NCI-H2107 treated with DMSO at 0.1 percent for 48 hours (cell line): ENCODE data around the gene ADNP.

Experiments used
- DNase-seq: peaks from one replicate; lab custom pipeline; 2025; ENCODE audit not compliant: unreplicated experiment; lab: John Stamatoyannopoulos, UW

The ADNP gene

DNA sequence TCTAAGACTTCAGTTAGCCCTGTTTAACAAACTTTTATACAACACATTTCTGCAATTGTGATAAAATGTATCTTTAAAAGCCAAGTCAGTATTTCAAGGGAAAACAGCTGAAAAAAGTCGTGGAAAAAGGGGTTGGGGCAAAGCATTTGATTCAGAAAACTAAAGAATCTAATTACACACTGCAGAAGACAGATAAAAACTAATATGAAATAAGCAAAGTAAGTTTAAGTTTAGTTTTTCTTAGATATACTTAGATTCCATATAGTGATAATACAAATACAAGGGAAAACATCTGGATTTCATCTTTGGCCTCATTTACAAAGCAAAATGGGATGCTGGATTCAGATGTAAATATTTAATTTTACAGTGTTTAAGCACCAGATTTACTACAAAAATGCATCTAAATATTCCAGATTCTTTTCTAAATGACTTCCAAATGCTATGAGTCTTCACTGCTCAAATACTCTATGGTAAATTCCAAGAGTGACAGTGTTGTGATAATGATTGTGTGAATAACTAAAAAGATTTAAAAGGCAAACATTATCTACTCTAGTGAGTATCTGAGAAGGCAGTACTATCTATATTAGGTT lies 1.5 kb upstream of the ADNP start:
- DNase-seq = no peak

DNA sequence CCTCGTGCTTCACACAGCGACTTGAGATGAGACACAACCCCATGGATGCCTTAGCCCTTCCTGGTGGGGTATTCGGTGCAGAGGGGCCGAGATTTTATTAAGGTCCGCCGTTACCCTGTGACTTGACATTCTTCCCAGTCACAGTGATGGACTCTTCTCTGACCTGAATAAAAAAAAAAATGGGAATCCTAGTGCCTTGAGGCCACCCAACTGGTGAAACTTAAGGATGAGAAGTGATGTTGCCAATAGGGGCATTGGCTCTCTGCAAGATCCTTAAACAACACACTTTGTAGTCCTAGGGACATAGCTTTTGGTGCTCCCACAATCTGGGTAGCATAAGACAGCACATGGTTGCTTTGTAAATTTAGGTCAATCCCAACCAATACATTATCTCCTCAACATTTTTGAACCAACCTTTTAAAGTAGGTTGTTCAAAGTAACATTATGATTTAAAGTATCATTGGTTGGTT lies 814 bp upstream of the ADNP start:
- DNase-seq = no peak

DNA sequence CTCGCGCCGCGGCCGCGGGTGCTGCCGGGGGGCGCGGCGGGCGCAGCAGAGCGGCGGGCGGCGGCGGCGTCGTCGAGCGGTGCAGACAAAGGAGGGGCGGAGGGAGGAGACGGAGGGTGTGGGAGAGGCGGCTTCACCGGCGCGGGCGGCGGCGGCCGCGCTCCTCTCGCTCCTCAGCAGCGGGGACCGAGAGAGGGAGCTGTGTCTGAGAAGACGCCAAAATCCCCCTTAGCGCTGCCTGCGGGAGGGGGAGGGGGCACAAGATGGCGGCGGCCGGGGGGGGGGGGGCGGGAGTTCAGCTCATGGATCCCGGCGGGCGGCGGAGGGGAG lies 296 bp downstream of the ADNP start:
- no peak for DNase-seq

DNA sequence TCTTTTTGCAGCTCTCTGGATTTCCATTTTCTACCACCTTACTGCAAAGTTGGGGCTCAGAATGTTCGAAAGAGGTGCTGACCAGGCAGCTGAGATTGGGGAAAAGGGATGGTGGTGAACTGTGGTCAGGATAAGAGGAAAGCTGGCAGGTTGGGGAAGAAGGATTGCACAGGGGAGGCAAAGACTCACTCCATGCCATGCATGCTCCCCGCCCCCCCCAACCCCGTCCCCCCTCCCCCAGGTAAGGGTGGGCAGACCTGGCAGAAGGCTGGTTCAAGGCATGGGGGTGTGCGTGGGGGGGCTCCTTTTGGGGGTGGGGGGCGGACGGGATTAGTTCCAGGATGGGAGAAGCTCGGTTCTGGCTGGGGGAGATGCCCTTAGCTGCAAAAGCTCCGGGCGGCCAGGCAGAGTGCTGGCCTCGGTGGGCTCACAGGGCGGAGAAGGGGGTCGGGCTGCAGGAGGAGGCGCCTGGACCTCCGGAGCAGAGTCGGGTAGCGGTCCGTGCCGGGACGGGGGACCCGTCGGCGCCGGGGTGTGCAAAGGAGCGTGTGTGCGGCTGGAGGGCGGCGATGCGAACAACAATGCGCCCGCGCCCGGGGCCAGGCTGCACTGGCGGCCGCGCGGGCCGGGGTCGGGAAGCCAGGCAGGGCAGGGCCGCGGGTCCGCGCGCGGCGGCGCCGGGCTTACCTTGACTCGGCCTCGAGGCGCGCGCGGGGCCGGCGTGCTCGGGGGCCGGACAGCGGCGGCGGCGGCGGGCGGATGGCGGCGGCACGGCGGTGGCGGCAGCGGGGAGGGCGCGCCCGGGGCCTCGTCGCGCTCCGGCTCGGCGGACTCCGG lies 880 bp downstream of the ADNP start:
- DNase-seq = no peak

DNA sequence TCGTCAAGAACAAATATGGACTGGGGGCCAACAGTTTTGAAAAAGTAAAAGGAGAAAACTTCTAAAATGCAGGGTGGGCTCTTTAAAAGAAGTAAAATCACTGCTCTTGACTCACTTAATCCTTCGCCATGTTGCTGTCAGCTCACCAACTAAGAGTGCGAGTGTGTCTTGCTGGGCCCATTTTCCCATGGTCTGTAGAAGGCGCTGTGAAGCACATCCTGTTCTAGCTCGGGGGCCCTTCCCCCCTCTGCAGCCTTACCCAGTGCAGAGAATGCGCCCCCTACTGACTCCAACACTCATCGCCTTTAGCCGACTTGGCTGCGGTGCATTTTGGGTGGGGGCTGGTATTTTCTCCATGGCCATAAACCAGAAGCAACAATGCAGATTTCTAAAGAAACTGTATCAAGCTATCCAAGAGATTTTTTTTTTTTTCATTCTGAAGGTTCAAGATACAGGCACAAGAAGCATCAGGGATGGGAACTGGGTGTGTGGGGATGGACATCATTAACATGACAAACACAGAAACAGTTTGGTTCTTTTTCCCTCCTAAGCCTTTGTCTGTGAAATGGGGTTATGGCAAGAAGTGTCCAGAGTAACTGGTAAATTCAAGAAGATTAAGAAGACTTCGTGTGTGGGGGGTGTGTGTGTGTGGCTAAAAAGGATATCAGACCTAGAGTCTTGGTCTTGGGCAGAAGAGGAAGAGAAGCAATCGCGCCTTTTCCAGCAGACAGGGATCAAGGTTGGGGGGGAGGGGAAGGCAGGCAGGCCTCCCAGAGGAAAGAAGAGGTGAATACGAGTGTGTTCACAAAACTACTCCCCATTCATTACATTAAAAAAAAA lies 1.7 kb downstream of the ADNP start:
- peak; percentile 85 for DNase-seq

DNA sequence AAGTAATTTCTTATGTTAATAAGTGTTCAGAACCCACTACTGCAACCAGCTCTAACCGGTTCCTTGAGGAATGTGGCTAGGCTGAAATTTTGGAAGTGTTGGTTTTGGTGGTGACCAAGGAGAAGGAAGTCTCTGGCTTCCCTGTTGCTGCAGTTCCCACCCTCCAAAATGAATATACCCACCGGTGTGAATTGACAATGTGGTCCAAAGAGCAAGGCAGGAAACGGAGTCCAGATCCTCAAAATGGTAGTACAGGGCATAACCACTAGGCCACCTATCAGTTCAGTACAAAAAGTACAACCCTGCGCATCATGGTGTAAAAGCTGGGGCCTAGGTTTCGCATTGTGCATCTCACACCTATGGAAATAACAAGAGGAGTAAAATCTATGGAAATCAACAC lies 2.8 kb downstream of the ADNP start:
- no peak for DNase-seq

DNA sequence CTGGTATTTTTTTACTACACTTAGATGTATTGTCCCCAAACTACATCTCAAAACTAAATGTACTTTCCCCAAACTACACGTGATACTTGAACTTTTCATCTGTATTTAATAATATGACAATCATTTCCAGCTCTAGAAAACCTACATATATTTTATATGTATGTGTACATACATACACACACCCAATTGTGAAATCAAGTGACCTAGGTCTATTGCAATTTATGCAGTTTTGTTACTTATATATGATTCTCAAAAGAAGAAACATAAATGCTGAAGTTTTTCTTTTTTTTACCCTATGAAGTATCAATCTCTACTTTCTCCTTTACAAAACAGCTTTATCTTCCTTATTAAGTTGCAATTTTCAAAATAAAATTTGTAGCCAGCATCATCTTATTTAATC lies 4.7 kb downstream of the ADNP start:
- no peak for DNase-seq

DNA sequence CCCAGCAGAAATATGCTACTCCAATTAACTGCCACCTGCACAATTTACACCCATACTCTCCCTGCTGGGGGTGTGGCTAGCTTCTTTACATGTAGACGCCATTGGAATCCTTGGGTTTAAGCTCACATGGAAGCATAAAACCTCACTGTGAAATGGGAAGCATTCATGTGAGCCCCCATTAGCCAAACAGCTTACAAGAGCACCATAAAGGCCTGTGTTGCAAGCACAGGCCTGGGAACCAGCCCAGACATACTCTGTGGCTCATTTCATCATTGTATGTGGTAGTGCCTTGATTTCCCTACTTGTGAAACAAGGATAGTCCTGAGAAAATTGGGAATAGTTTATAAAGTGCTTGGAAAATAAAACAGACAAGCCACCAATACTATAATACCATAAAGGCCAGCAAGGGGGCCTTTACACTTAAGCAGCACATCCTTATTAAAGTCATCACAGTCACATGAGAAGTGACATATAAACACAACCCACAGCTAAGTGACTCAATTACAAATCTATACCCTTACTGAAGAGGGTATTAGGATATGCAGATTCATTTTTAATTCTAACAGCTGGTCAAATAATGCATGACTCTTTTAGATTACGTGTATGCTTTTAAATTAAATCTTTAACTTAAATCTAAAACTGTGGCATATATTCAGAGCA lies 6.8 kb downstream of the ADNP start:
- DNase-seq = no peak

DNA sequence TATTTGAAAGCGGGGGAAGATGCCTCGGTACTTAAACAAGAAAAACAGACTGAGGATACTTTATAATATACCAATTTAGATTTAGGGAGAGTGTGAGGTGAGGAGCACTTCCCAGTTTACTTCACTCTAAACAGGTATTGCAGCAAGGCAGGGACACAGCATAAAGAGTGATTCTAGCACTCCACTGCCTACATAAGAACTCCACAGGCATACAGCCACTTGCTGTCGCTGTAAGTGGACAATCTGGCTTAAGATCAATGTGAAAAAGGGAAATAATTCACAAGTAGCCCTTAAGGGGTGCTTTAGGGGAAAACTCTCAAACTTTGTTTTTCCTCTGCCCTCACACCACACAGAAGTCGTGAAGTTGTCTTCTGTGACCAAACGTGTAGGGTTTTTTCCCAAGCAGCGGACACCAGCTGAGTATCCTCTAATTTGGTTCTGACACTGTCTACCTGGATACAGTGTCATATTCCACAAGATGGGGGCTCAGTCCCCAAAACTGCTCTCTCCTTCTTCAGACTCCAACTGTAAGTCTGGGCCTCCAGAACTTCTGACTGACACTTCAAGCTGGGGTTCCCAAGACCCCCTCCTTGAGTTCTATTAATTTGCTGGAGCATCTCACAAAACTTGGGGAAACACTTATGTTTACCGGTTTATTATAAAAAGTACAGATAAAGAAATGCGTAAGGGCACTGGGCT lies 9.3 kb downstream of the ADNP start:
- no peak for DNase-seq

DNA sequence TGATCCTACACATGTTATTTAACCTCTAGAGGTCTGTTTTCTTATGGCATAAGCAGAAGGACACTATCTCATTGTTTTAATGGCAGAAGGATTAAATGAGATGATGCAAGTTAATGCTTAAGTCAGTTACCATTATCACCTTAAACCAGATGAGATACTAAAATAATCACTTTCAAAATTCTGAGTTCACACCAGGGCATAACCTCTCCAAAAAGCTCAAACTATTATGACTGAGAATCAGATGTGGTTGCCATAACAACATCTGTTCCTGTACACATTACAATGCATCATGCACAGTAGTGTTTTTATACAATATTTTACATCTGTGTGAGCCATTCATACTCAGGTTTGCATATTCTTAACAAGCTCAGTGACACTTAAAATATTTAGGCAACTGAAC lies 10.2 kb downstream of the ADNP start:
- no peak for DNase-seq

DNA sequence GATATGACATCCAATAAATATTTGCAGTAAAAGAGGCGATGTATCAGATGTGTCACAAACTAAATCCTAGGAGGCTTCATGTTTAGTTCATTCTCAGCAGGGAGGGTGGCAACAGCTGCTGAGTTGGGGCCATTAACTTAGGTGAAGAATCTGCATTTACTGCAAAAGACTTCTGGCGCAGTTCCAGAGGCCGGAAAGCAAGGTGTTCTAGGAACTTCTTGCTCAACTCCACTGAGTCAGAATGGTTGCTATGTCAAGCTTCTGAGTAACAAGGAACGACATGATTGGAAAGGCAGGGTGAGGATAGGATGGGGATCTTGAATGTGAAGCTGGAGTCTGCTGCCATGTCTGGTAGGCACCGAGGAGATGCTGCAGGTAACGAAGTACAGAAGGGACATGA lies 11.7 kb downstream of the ADNP start:
- no peak for DNase-seq

DNA sequence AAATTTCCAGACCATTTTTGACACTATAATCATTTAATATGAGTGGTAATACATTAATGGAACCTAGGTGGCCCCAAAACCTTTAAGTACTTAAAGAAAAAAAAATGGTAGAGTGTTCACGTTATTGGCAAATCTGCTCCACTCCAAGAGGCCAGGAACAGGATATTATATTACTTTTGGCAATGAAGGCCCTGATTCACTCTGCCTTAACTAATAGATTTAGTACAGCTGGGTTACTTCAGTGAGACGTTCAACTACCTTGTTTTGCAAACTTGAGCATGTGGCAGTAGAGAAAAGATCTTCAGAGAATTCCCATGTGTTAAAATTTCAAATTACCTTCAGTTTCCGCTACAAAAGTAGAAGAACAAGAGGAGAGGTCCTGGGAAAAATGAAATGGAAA lies 12.8 kb downstream of the ADNP start:
- DNase-seq = no peak

DNA sequence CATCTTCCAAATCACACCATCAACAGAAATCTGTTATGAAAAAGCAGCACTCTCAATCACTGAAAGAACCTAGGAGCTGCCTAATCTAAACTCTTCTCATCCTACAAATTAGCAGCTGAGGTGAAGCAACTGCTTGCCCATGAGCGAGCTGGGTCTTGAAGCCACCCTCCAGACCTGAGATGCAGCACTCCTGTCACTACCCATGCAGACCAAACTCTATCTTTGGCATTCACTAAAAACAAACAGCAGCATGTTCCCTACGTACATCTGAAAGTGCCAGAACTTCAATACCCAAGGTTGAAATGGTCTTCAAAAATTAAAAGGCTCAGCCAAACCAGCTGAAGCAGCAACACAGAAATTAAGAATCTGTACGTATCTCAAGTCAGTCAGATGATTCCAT lies 14.3 kb downstream of the ADNP start:
- DNase-seq = no peak

DNA sequence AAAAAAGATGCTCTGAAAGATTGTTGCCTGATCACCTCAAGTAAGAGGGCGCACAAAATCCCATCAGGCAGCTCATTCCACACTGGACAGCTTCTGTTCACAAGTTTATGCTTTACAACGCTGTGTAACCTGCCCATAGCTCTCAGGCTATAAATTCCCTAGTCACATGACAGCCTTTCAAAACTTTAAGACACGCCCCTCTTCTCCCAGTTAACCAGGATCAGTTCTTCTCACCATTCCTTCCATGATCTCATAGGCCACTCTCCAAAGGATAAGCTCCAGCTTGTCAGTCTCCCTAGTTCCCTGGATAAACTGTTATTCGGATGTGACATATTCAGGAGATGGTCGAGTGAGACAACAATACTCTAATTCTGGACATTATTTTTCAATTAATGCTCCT lies 15.0 kb downstream of the ADNP start:
- no peak for DNase-seq

DNA sequence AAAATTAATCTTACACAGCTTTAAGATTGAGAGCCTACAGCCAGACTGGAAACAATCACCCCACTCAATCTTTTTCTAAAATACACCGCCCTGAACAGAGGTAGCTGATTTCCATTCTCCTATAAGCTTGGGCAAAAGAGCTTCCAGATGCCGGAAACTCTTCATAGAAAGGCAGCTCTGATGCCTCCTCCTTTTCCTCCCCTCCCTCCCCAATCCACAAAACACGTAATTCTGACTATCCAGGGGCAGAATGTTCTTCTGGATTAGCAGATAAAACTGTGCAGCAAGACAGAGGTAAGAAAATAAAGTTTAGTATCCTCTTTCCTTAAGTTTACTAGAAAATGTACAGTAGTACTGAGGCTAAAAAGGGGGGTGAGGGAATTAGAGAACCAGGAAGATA lies 15.8 kb downstream of the ADNP start:
- no peak for DNase-seq

DNA sequence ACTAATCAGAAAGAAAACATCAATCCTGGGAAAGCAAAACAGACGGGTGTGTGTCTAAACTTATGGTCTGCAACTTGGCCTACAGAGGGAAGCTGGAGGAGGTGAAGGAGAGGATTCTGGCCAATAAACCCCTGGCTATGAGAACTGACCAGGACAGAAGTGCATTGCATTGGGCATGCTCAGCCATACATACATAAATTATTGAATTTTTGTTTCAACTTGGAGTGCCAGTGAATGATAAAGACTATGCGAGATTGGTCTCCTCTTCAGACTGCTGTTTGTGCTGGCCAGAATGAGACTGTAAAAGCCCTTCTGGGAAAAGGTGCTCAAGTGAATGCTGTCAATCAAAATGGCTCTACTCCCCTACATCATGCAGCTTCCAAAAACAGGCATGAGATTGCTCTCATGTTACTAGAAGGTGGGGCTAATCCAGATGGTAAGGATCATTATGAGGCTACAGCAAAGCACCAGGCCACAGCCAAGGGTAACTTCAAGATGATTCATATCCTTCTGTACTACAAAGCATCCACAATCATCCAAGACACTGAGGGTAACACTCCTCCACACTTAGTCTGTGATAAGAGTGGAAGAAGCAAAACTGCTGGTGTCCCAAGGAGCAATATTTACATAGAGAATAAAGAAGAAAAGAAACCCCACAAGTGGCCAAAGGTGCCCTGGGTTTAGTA lies 17.4 kb downstream of the ADNP start:
- peak; percentile 43 for DNase-seq

DNA sequence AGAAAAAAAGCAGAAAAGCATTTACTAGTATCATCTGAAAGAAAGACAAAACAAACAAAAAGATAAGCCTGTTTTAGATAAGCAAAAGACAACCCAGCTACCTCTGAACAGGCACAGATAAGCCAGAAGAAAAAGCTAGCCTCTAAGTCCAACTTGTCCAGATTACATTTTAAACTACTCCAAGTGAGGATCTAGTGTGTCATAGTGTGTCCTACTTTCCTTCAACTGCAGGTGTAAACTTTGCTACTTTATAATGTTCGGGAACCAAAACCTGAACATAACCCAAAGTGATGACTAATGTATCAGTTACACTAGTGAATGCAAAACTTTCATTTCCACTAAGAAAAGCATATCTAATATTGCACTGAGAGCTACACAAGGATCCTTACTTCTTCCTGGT lies 19.5 kb downstream of the ADNP start:
- no peak for DNase-seq

DNA sequence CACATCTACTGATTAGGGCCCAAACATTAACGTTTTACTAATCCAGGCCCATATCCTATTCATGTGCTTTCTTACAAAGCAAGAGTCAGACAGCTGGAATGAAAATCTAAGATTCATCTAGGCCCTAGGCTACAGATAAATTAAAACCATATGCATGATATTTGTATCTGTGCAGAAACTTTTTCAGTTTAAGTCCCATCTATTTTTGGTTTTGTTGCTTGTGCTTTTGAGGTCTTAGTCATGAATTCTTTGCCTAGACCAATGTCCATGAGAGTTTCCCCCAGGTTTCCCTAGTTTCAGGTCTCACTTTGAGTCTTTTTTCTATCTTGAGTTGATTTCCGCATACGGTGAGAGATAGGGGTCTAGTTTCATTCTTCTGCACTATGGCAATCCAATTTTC lies 20.2 kb downstream of the ADNP start:
- no peak for DNase-seq

DNA sequence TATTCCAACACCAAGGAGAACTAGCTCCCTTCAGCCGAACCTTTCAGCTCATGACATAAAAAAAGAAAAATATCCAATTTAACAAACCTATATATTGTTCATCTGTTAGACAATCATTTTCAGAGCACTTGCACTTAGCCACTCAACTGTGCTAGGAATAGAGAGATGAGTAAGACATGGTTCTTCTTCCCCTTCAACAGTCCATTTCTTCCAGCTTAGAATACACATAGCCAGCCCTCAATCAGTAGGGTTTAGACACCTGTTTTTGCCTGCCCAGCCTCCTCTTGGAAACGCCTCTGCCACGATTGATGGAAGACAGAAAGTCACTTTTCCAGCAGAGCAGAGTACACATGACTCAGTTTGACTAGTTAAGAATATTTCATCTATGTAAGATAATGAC lies 21.8 kb downstream of the ADNP start:
- no peak for DNase-seq

DNA sequence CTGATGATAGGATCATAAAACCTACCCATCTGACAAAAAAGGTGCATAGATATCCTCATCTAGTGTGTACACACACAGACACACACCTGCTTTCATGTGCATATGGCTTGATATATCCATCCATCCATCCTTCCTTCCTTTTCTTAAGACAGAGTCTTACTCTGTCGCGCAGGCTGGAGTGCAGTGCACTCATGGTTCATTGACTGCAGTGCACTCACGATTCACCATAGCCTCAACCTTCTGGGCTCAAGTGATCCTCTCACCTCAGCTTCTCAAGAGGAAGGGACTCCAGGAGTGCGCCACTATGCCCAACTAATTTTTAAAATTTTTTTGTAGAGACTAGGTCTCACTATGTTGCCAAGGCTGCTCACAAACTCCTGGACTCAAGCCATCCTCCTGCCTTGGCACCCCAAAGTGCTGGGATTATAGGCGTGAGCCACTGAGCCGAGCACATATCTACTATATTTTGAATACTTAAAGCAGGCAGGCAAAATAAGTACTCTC lies 27.1 kb downstream of the ADNP start:
- no peak for DNase-seq
